Stomach (tissue), 9 donors: Measurements from ENCODE around the gene PARL. TPM values are rescaled to one million over a fixed set of nuclear protein-coding genes. Genes with fewer than 3 reads are reported as not detected.

Source experiments
- DNase-seq, 2 donors: peaks; one replicate each; pipeline versions ENCODE4 v3.0.0 to v3.0.0-alpha.2; 2013 to 2019
- H3K27ac ChIP-seq, 5 donors: fragments of 200-600 bp in 4 of 5; sonication (generic) in 4 of 5; one replicate each; pipeline ENCODE4 v1.5.1; 2013 to 2019; ENCODE audit warnings: mild to moderate bottlenecking in 1 of 5, moderate library complexity in 1 of 5
- H3K27me3 ChIP-seq, 3 donors: fragments of 200-600 bp; sonication (generic); one replicate each; pipeline ENCODE4 v1.5.1; 2017 to 2019; ENCODE audit warnings: mixed run types in 1 of 3
- H3K36me3 ChIP-seq, 4 donors: fragments of 200-600 bp; sonication (generic); 1 replicate in 3 of 4; 2 replicates in 1 of 4; pipeline ENCODE4 v1.5.1; 2016 to 2019
- H3K4me1 ChIP-seq, 4 donors: fragments of 200-600 bp; sonication (generic); one replicate each; pipeline ENCODE4 v1.5.1; 2016 to 2019
- H3K4me3 ChIP-seq, 4 donors: fragments of 200-600 bp; sonication (generic) in 3 of 4; one replicate each; pipeline ENCODE4 v1.5.1; 2016 to 2019; ENCODE audit warnings: mild to moderate bottlenecking in 1 of 4
- H3K9me3 ChIP-seq, 4 donors: fragments of 200-600 bp; sonication (generic); one replicate each; pipeline ENCODE4 v1.5.1; 2016 to 2019
- EP300 ChIP-seq: sonication (generic); formaldehyde crosslinking; IDR thresholded peaks from one replicate; pipeline ENCODE4 v1.6.1; 2017; ENCODE audit warnings: antibody characterized with exemption
- POLR2A ChIP-seq, 4 donors: fragments of 450-650 bp; IDR thresholded peaks; one replicate each; pipeline ENCODE4 v1.6.1; 2016; ENCODE audit warnings: antibody characterized with exemption in 4 of 4, control low read depth in 2 of 4, mild to moderate bottlenecking in 1 of 4, moderate library complexity in 1 of 4
- POLR2AphosphoS5 ChIP-seq, 3 donors: sonication (generic); formaldehyde crosslinking; IDR thresholded peaks; one replicate each; pipeline ENCODE4 v1.6.1; 2016; ENCODE audit warnings: antibody characterized with exemption in 3 of 3
- WGBS, 5 donors: extraction: QIAGEN DNeasy Blood & Tissue Kit in 3 of 5; methylation state at CpG; one replicate each; pipeline versions ENCODE4 v1.1.5 to v1.1.7; 2013 to 2018; 5-methylcytosine and 5-hydroxymethylcytosine counted together
- intact Hi-C: fragments of 100-400 bp; cut with DNase I; formaldehyde crosslinking; loops from one replicate; pipeline ENCODE4 v1.15.1; 2023; ENCODE audit warnings: low total_unique reads
- polyA plus RNA-seq, 3 donors: library from polyadenylated mRNA; stranded (reverse); fragments of 200-250 nt; gene quantifications; one replicate each; pipeline ENCODE4 v1.2.3, GENCODE V29; 2013
- total RNA-seq, 5 donors: library from RNA; depleted of rRNA; stranded (reverse); fragments of >200 nt; gene quantifications; one replicate each; pipeline versions ENCODE4 v1.1.0 to v1.2.3, GENCODE V29; 2014 to 2016
- TF ChIP-seq, protein P1 (sequence below), 7 experiments: fragments of 450-650 bp in 4 of 7; fragments of 200-600 bp in 3 of 7; sonication (generic) in 3 of 7; IDR thresholded peaks; one replicate each; pipeline ENCODE4 v1.5.1; 2016 to 2019; ENCODE audit warnings: antibody characterized with exemption in 7 of 7, control low read depth in 2 of 7, mild to moderate bottlenecking in 1 of 7
- donor health status: healthy with polysubstance abuse.
- donor health status: Bipolar disorder and iron deficiency.
- donor health status: healthy.

Gene PARL
- total and polyA plus RNA-seq, 8 donors: 54.3 to 116 (median 85.0) TPM

DNA sequence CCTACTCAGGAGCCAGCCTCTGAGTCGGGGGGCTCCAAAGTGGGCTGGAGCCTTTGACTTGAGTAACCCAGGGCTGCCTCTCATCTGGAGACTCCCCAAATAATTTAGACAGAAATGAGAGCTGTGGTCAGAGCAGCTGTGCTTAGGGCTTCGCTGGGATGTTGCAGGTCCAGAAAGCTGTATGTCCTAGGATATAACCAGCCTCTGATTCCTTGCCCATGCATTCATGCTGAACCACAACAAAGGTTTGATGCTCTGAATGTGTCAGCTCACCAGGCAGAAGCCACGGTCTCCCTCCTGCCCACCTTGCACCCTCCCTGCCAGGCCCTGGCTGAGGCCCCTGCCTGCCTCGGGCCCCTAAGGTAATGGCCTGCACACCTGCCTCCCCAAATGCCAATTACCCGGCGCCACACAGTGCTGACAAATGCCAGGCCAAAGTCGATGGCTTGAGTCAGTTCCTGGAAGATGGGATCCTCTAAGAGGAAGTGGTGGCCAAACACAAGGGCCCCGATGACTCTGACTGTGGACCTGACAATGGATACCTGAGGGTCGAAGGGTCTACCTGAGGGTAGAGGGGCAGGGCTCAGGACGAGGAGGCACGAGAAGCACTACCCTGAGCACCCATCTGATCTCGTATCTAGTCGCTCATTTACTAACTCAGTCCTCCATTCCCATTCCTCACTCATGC is 21.7 kb upstream of the PARL start:
- intact Hi-C loops: loop anchor here (5.0 kb wide), 1 partner anchor 106 kb away; no protein-coding TSS in a partner anchor
- no peak for DNase-seq
- no peak for TF ChIP-seq POLR2A (IDR thresholded peaks at IDR 0.05)
- no peak for TF ChIP-seq EP300
- no peak for TF ChIP-seq POLR2AphosphoS5 (IDR thresholded peaks at IDR 0.05)
- TF ChIP-seq, protein P1, sequence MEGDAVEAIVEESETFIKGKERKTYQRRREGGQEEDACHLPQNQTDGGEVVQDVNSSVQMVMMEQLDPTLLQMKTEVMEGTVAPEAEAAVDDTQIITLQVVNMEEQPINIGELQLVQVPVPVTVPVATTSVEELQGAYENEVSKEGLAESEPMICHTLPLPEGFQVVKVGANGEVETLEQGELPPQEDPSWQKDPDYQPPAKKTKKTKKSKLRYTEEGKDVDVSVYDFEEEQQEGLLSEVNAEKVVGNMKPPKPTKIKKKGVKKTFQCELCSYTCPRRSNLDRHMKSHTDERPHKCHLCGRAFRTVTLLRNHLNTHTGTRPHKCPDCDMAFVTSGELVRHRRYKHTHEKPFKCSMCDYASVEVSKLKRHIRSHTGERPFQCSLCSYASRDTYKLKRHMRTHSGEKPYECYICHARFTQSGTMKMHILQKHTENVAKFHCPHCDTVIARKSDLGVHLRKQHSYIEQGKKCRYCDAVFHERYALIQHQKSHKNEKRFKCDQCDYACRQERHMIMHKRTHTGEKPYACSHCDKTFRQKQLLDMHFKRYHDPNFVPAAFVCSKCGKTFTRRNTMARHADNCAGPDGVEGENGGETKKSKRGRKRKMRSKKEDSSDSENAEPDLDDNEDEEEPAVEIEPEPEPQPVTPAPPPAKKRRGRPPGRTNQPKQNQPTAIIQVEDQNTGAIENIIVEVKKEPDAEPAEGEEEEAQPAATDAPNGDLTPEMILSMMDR (IDR thresholded peaks at IDR 0.05): no peak
- Histone ChIP-seq H3K27me3 (peaks cover 0 to 6% (median 0%) of the 10 kb centered on the region in 3 donors), H3K9me3 (no peaks in the 10 kb centered on the region), H3K4me1 (no peaks in the 10 kb centered on the region), H3K4me3 (no peak overlapping the region), H3K27ac (no peak overlapping the region), H3K36me3 (no peaks in the 10 kb centered on the region)
- 73 to 87% (median 79%) methylated on average over 11 to 13 of the region's 13 CpGs for WGBS, 5 donors

DNA sequence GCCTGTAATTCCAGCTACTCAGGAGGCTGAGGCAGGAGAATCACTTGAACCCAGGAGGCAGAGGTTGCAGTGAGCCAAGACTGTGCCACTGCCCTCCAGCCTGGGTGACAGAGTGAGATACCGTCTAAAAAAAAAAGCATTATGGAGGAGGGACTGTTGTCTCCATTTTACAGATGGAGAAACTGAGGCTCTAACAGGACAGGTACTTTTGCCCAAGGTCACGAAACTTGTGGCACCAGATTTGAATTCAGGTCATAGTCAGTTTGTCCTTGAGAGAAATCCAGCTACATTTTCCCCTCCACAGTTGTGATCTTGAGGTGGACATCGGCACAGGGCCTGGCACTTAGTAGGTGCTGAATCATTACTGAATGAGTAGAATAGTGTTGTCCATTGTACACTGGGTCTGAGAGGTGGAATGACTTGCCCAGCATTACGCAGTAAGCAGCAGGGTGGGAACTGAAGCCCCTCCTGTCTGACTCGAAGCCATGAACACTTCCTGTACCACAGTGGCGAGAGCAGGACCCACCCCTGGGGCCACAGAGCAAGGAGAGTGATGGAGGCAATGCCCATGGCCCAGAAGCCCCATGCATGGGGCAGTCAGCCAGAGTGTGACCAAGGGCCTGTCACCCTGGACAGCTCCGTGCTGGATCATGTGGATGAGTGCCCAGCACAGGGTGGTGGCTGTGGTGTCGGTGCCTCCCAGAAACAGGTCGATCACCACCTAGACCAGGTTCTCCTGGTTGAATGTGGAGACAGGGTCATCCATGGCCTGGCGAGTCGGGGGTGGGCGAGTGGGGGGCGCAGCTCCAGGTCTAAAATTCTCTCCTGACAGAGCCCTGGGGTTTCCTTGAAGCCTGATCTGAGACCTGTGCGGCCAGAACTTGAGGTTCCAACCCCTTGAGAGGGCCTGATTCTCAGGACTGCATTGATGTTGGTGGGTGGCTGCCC is 20.4 kb upstream of the PARL start:
- DNase-seq: peak in 1 of 2 donors; percentile 45
- H3K27me3 ChIP-seq: peaks cover 0 to 12% (median 0%) of the 10 kb centered on the region in 3 donors
- H3K27ac ChIP-seq: no peak overlapping the region
- 60 to 79% (median 74%) methylated on average over 9 to 14 of the region's 14 CpGs for WGBS, 5 donors
- H3K4me3 ChIP-seq: no peak overlapping the region
- intact Hi-C loops: loop anchor here (5.0 kb wide), 1 partner anchor 107 kb away; no protein-coding TSS in a partner anchor
- no peaks in the 10 kb centered on the region for H3K9me3 ChIP-seq
- no peaks in the 10 kb centered on the region for H3K4me1 ChIP-seq
- TF ChIP-seq POLR2A (IDR thresholded peaks at IDR 0.05): no peak
- TF ChIP-seq, protein P1 (IDR thresholded peaks at IDR 0.05): no peak
- TF ChIP-seq EP300: no peak
- TF ChIP-seq POLR2AphosphoS5 (IDR thresholded peaks at IDR 0.05): no peak
- H3K36me3 ChIP-seq: no peaks in the 10 kb centered on the region

DNA sequence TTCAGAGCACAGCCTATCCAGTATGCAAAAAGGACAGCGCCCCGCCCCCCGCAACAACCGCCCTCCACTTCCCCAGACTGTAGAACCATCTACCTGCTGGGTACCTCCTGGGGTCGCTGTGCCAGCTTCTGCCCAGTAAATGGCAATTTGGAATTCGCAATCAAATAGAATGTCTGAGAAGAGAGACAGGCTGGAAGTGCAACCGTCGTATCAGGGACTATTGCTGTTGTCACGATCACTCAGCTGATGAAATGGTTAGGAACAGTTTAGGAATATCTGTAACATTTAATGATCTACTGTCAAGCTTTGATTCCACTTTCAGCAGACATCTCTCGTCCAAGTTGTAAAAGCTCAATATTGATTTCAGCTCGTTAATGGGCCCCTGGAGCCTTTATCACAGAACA is 13.3 kb upstream of the PARL start:
- H3K4me1 ChIP-seq: no peaks in the 10 kb centered on the region
- H3K9me3 ChIP-seq: no peaks in the 10 kb centered on the region
- no peaks in the 10 kb centered on the region for H3K36me3 ChIP-seq
- no peak for DNase-seq
- H3K27ac ChIP-seq: no peak overlapping the region
- WGBS, 5 donors: 55 to 67% (median 64%) methylated on average over 11 of the region's 11 CpGs
- peaks cover 0 to 27% (median 0%) of the 10 kb centered on the region in 3 donors for H3K27me3 ChIP-seq
- TF ChIP-seq POLR2A (IDR thresholded peaks at IDR 0.05) (no peak), EP300 (no peak)
- TF ChIP-seq, protein P1 (IDR thresholded peaks at IDR 0.05): no peak
- intact Hi-C loops: loop anchor here (5.0 to 10.0 kb wide), 3 partner anchors 119 to 337 kb away; partner anchors contain the start of genes ABCC5 and EIF2B5
- no peak overlapping the region for H3K4me3 ChIP-seq

DNA sequence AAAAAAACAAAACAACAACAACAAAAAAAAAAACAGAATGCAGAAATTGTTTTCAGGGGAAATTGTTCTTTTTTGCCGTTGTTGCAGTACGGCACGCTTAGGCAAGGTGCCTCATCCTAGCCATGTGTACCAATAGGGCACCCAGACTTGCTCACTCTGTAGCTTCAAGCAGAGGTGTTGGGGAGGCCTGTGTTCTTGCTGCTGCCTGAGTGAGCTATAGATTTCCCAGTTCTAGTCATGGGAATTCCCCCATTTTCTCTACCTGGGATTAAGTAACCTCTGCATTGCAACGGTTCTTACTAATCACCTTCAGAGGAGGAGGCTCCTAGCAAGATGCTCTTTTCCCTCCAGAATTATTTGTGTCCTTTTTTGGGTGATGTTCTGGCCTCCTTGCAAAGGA is 12.9 kb upstream of the PARL start:
- no peaks in the 10 kb centered on the region for H3K9me3 ChIP-seq
- no peak overlapping the region for H3K4me3 ChIP-seq
- intact Hi-C loops: loop anchor here (5.0 to 10.0 kb wide), 3 partner anchors 120 to 337 kb away; partner anchors contain the start of genes ABCC5 and EIF2B5
- TF ChIP-seq POLR2AphosphoS5 (IDR thresholded peaks at IDR 0.05) (no peak), EP300 (no peak), POLR2A (IDR thresholded peaks at IDR 0.05) (no peak)
- TF ChIP-seq, protein P1 (IDR thresholded peaks at IDR 0.05): no peak
- no peaks in the 10 kb centered on the region for H3K36me3 ChIP-seq
- WGBS, 5 donors: 78 to 85% (median 84%) methylated on average over 4 of the region's 4 CpGs
- peaks cover 0 to 31% (median 0%) of the 10 kb centered on the region in 3 donors for H3K27me3 ChIP-seq
- DNase-seq: no peak
- H3K27ac ChIP-seq: no peak overlapping the region
- H3K4me1 ChIP-seq: no peaks in the 10 kb centered on the region
